Skin epidermis (tissue), 12 donors: Measurements from ENCODE around the gene AOAH.
A peak's percentile ranks its signal among the peaks of the same experiment; 100 is the strongest.
"Not testable (repeated sequence)": the region's sequence is repeated elsewhere in the genome, so short reads cannot be mapped to it uniquely, and the experiment has no call there.

Source experiments
- H3K27ac ChIP-seq, 21 experiments: fragments of 200-600 bp; sonication (generic) in 11 of 21; one replicate each; pipeline ENCODE4 v1.5.0; 2020; ENCODE audit warnings: mild to moderate bottlenecking in 3 of 21, inconsistent platforms in 2 of 21, moderate library complexity in 2 of 21
- H3K4me3 ChIP-seq, 7 experiments: fragments of 200-600 bp; sonication (generic) in 2 of 7; one replicate each; pipeline ENCODE4 v1.5.0; 2020; ENCODE audit warnings: inconsistent platforms in 2 of 7, mild to moderate bottlenecking in 2 of 7, moderate library complexity in 1 of 7

Gene AOAH

DNA sequence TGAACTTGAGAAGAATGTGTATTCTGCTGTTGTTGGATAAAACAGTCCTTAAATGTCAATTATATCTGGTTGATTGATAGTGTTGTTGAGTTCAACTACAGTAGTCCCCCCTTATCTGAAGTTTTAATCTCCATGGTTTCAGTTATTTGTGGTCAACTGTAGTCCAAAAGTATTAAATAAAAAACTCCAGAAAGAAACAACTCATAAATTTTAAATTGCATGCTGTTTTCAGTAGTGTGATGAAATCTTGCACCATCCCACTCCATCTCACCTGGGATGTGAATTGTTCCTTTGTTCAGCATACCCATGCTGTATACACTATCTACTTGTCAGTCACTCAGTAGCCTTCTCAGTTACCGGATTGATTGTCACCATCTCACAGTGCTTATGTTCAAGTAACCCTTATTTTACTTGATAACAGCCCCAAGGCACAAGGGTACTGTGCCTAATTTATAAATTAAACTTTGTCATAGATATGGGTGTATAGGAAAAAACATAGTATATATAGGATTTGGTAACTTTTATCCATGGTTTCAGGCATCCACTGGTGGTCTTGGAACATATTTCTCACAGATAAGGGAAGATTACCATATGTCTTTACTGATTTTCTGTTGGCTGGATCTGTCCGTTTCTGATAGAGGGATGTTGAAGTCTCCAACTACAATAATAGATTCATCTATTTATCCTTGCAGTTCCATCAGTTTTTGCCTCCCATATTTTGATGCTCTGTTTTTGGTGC is 57.1 kb downstream of the AOAH start:
- no peak overlapping the region for H3K4me3 ChIP-seq
- H3K27ac ChIP-seq: no peak overlapping the region

- Histone ChIP-seq H3K27ac (no peak overlapping the region), H3K4me3 (no peak overlapping the region)
Observed at GRCh38 chr7:36663481-36663880, 60.8 kb downstream of the AOAH start.

DNA sequence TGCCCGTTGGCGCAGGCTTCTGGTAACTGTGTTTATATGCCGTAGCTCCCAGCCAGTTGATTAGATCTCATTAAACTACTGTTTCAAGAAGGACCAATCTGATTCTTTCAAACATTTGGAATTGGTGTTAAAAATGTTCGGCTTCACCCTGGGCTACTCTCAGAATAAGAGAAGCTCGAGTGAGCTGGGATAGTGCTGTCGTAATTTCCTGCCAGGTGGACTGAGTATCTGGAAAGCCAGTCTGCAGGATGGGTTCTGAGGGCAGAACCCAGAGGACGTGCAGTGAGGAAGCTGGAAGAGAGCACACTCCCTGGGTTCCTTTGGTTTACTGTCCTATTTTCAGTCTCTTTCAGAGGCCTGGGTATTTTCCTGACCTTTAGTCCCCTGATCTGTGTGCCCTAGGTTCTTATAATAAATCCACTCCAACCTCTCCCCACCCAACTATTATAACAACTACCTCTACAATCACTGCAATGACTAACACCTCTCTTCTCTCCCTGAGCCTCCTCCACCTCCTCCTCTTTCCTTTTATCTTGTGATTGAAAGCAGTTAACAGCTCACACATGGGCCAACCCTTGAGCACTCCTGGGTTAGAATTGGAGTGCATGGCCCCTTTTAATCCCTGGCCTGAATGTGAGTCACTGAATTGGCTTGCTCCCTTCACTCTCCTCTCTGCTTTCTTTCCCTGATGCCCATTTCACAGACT is 63.0 kb downstream of the AOAH start:
- Histone ChIP-seq H3K27ac (no peak overlapping the region), H3K4me3 (no peak overlapping the region)

DNA sequence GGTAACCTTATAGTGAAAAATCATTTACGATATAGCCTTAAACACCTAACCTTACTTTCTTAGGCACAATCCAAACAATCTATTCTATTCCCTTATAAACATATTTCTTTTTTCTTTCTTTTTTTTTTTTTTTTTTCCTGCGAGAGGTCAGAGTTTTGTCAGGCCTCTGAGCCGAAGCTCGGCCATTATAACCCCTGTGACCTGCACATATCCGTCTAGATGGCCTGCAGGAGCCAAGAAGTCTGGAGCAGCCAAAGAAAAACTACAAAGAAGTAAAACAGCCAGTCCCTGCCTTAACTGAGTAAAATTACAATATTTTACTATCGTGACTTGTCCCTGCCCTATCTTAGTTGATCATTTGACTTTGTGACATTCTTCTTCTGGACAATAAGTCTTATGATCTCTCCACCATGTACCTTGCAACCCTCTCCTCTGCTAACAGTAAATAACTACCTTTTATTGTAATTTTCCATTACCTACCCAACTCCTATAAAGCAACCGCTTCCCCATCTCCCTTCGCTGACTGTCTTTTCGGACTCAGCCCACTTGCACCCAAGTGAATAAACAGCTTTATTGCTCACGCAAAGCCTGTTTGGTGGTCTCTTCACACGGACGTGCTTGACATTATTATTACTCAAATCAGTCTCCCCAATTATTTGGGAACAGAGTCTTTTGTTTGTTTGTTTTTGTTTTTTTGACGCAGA is 64.5 kb downstream of the AOAH start:
- H3K4me3 ChIP-seq: no peak overlapping the region
- H3K27ac ChIP-seq: no peak overlapping the region

DNA sequence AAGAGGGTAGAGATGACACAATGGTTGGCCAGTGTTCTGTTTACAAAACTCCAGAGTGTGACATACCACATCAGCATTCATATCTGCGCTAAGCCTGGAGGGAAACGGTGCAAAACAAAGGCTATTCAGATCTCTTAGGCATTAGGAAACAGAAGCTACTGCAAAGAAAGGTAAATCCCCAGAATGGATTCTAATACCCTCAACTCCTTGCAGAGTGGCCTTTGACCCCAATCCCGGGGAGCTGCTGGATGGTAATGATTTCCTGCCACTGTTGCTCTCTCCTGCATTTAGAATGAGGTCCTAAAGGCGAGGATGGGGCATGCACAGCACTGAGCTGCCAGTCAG is 65.2 kb downstream of the AOAH start:
- Histone ChIP-seq H3K27ac (peak overlapping the region in 3 of 21 experiments; percentile 18 to 36 (median 27)), H3K4me3 (no peak overlapping the region)

DNA sequence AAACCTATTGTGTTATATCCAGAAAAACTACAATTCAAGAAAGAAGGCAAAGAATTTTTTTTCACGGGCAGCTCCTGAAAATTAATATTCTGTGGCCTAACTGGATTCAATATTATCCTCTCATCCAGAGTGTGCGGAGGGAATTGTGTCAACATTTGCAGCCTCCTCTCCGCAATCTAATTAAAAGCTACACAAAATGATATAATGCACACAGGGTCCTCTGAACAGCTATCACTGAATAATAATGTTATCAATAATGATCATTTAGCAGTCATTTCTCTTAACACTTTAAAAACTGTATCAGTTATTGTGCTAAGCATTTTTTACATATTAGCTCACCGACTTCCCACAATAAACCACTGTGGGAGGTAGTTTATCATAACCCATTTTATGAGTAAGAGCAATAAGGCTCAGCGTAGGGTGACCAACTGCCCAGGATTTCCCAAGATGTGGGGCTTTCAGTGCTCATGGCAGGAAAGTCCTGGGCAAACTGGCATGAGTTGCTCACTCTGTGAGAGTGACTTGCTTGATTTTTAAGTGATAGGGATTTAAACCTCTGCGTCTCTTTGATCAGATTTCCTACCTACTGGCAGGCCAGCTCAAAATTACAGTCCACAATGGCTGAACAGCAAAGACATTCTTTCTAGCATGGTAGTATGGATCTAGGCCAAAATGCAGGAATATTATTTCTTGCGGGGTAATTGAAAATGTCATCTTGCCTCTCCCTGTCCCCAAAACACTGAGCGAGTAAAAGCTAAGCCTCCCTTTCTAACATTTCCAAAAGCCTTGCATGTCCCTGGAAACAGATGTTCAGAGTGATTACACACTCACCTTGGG is 65.7 kb downstream of the AOAH start:
- Histone ChIP-seq H3K4me3 (no peak overlapping the region), H3K27ac (peak overlapping the region in 7 of 21 experiments; percentile 11 to 59 (median 30))

DNA sequence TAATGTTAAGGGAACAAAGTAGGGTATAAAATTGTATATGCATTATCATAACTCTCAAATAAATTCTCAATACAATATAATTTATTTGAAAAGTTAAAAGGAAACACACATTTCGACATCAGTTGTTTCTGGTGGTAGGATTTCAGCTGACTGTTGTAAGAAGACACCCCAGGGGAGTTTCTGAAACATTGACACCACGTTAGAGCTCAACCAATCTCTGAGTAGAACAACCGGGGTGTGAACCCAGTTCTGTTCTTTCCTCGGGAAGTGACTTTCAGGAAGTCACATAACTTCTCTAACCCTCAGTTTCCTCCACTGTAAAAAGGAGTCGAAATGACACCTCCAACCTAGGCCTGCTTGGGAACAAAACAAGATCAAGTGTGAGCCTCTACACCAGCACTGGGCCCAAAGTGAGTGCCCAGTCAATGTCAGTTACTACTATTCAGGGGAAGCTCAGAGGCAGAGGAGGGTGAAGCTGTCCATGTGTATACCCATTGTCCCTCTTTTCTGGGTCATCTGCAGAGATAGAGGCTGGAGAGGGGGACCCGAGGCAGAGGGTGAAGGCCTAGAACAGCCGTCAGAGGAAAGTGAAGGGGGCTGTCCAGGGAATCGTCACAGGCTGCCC is 67.1 kb downstream of the AOAH start:
- Histone ChIP-seq H3K27ac (no peak overlapping the region), H3K4me3 (no peak overlapping the region)

- Histone ChIP-seq H3K27ac (no peak overlapping the region), H3K4me3 (no peak overlapping the region)
Observed at GRCh38 chr7:36654436-36654835, 69.9 kb downstream of the AOAH start.

- no peak overlapping the region for H3K4me3 ChIP-seq
- no peak overlapping the region for H3K27ac ChIP-seq
Observed at GRCh38 chr7:36653663-36654355, 70.5 kb downstream of the AOAH start.

GRCh38 chr7:36653008-36653662 is 71.2 kb downstream of the AOAH start:
- H3K27ac ChIP-seq: no peak overlapping the region

DNA sequence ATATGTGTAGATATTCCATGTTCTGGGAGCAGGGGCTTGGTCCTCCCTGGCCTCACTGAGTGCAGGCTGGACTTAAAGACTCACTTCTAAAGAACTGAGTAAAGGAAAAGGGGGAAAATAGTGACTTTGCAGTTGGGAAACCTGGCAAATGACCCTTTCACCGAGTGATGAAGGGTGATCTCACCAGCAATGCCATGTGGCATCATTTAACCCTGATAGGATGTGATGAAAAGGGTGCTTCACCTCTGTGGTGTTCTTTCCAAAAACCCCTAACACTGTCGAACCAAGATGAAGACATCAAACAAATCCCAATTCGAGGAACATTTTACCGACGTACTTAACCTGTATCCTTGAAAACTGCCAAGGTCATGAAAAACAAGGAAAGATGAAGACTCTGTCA is 71.9 kb downstream of the AOAH start:
- no peak overlapping the region for H3K4me3 ChIP-seq
- H3K27ac ChIP-seq: no peak overlapping the region

More at GRCh38 chr7:36653008-36653662, 71.2 kb downstream of the AOAH start:
- H3K4me3 ChIP-seq: no peak overlapping the region

DNA sequence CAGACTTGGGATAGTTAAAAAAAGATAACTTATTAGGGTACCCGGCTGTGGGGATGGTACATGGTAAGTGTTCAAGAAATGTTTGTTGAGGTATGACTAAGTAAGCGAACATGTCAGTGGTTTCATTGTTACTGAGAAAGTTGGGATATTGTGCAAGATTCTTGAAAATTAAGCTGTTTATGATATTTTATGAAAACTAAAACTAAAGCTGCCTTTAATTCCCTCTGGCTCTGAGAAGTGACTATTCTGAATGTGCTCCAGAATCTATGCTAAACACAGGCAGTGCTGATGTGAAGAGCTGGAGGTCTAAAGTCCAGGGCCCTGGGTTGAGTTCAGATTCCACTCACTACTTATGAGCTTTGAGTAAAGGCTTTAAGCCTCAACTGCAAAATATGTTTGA is 72.9 kb downstream of the AOAH start:
- H3K27ac ChIP-seq: peak overlapping the region in 1 of 21 experiments; percentile 36
- no peak overlapping the region for H3K4me3 ChIP-seq

- H3K4me3 ChIP-seq: no peak overlapping the region
- no peak overlapping the region for H3K27ac ChIP-seq
Observed at GRCh38 chr7:36650766-36651312, 73.5 kb downstream of the AOAH start.

DNA sequence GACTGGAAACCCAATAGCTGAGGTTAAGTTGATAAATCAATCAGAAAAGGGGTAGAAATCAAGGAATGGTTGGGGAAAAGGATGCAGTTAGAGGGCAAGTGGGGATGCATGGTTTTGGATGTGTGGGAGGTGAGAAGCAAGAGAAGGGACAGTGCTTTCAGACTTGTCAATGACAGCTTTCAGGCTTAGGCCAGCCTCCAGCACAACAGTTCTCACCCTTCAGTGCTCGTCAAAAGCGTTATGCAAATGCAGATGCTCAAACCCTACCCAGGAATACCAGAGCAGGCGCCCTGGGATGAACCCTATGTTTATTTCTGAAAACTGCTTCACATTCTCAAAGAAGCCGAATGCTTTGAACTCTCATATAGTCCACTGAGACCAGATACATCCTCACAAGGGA is 74.0 kb downstream of the AOAH start:
- H3K4me3 ChIP-seq: no peak overlapping the region

GRCh38 chr7:36649319-36649718 is 75.0 kb downstream of the AOAH start:
- H3K4me3 ChIP-seq: not testable (repeated sequence)

More for the DNA sequence above, 74.0 kb downstream of the AOAH start:
- no peak overlapping the region for H3K27ac ChIP-seq

GRCh38 chr7:36648441-36648840 is 75.9 kb downstream of the AOAH start:
- no peak overlapping the region for H3K4me3 ChIP-seq

More at GRCh38 chr7:36649319-36649718, 75.0 kb downstream of the AOAH start:
- H3K27ac ChIP-seq: not testable (repeated sequence)

GRCh38 chr7:36644625-36645422 is 79.5 kb downstream of the AOAH start:
- no peak overlapping the region for H3K4me3 ChIP-seq
- no peak overlapping the region for H3K27ac ChIP-seq

More at GRCh38 chr7:36648441-36648840, 75.9 kb downstream of the AOAH start:
- H3K27ac ChIP-seq: no peak overlapping the region
